GM23338 (cell line): ENCODE data around the gene SLC23A2. TPM values are rescaled to one million over a fixed set of nuclear protein-coding genes. Genes with fewer than 3 reads are reported as not detected.

Experiments
- ATAC-seq: fragments of 200-7000 bp; cut with Tn5 transposase; 3 replicates; pipeline ENCODE4 v1.9.1; 2020
- DNase-seq: peaks from one replicate; pipeline ENCODE4 v3.0.0-alpha.2; 2015; ENCODE audit warnings: low spot score
- H2AFZ ChIP-seq: fragments of 200-600 bp; sonication (generic); 2 replicates; pipeline ENCODE4 v1.8.0; 2016; ENCODE audit warnings: antibody characterized with exemption, mild to moderate bottlenecking, moderate library complexity
- H3F3A ChIP-seq: fragments of 200-600 bp; sonication (generic); replicated peaks from 2 replicates; pipeline ENCODE4 v1.8.0; 2017; ENCODE audit warnings: antibody characterized with exemption, mixed run types, low read depth
- H3K27ac ChIP-seq: fragments of 200-600 bp; sonication (generic); 2 replicates; pipeline ENCODE4 v1.6.1; 2016; ENCODE audit warnings: low read depth
- H3K27me3 ChIP-seq: fragments of 200-600 bp; sonication (generic); 2 replicates; pipeline ENCODE4 v1.8.0; 2016; ENCODE audit warnings: mild to moderate bottlenecking, mixed run types, moderate library complexity; ENCODE audit not compliant: insufficient read depth
- H3K36me3 ChIP-seq: fragments of 200-600 bp; sonication (generic); 2 replicates; pipeline ENCODE4 v1.8.0; 2016; ENCODE audit warnings: mild to moderate bottlenecking; ENCODE audit not compliant: insufficient read depth
- H3K4me1 ChIP-seq: fragments of 200-600 bp; sonication (generic); 2 replicates; pipeline ENCODE4 v1.8.0; 2016; ENCODE audit warnings: mild to moderate bottlenecking, moderate library complexity; ENCODE audit not compliant: insufficient read depth
- H3K4me2 ChIP-seq: fragments of 200-600 bp; sonication (generic); 2 replicates; pipeline ENCODE4 v1.7.1; 2017; ENCODE audit warnings: mixed run types
- H3K4me3 ChIP-seq: fragments of 200-600 bp; sonication (generic); 2 replicates; pipeline ENCODE4 v1.6.1; 2016; ENCODE audit warnings: mixed run types
- H3K79me2 ChIP-seq: fragments of 200-600 bp; sonication (generic); replicated peaks from 2 replicates; pipeline ENCODE4 v1.8.0; 2017; ENCODE audit warnings: mild to moderate bottlenecking; ENCODE audit not compliant: insufficient read depth
- H3K9me2 ChIP-seq: fragments of 200-600 bp; sonication (generic); 2 replicates; pipeline ENCODE4 v1.8.0; 2017; ENCODE audit not compliant: insufficient read depth
- H4K20me1 ChIP-seq: fragments of 200-600 bp; sonication (generic); replicated peaks from 2 replicates; pipeline ENCODE4 v1.8.0; 2017; ENCODE audit warnings: mild to moderate bottlenecking; ENCODE audit not compliant: insufficient read depth
- H3K27ac Mint-ChIP-seq: 2 replicates; pipeline ENCODE4 v1.8.0; 2020; ENCODE audit warnings: inconsistent platforms, mild to moderate bottlenecking, moderate library complexity, mixed read lengths
- H3K27me3 Mint-ChIP-seq: 3 replicates; pipeline ENCODE4 v1.8.0; 2022; ENCODE audit warnings: low read depth, mild to moderate bottlenecking, moderate library complexity, mixed read lengths, inconsistent platforms; ENCODE audit not compliant: insufficient read depth, poor library complexity
- H3K36me3 Mint-ChIP-seq: 3 replicates; pipeline ENCODE4 v1.8.0; 2021; ENCODE audit warnings: low read depth, mild to moderate bottlenecking, inconsistent platforms, moderate library complexity, mixed read lengths
- H3K4me1 Mint-ChIP-seq: 3 replicates; pipeline ENCODE4 v1.8.0; 2020; ENCODE audit warnings: mild to moderate bottlenecking, inconsistent platforms, mixed read lengths
- H3K4me3 Mint-ChIP-seq: 3 replicates; pipeline ENCODE4 v1.8.0; 2021; ENCODE audit warnings: moderate library complexity, mild to moderate bottlenecking, inconsistent platforms, mixed read lengths
- H3K9me3 Mint-ChIP-seq: 3 replicates; pipeline ENCODE4 v1.8.0; 2020; ENCODE audit warnings: moderate library complexity, mild to moderate bottlenecking, inconsistent platforms, mixed read lengths
- EZH2 ChIP-seq: fragments of 200-600 bp; sonication (generic); IDR thresholded peaks from one replicate; pipeline ENCODE4 v1.8.0; 2017; ENCODE audit warnings: antibody characterized with exemption, mild to moderate bottlenecking, low read depth; ENCODE audit not compliant: unreplicated experiment
- JUNB ChIP-seq: IDR thresholded peaks from one replicate; pipeline ENCODE4 v1.6.1; 2016; ENCODE audit warnings: antibody characterized with exemption; ENCODE audit not compliant: unreplicated experiment
- NANOG ChIP-seq: IDR thresholded peaks from 2 replicates; pipeline ENCODE4 v1.6.1; 2016; ENCODE audit warnings: antibody characterized with exemption, borderline replicate concordance
- REST ChIP-seq: IDR thresholded peaks from one replicate; pipeline ENCODE4 v1.6.1; 2018; ENCODE audit warnings: antibody characterized with exemption; ENCODE audit not compliant: unreplicated experiment
- STAT1 ChIP-seq: IDR thresholded peaks from one replicate; pipeline ENCODE4 v1.6.1; 2016; ENCODE audit warnings: antibody characterized with exemption; ENCODE audit not compliant: unreplicated experiment
- ZNF114 ChIP-seq: fragments of 250-450 bp; sonication (Bioruptor Pico); IDR thresholded peaks from 2 replicates; pipeline ENCODE4 v1.5.0; 2020; ENCODE audit warnings: mild to moderate bottlenecking, moderate library complexity
- ZNF331 ChIP-seq: fragments of 250-450 bp; sonication (Bioruptor Pico); IDR thresholded peaks from 2 replicates; pipeline ENCODE4 v1.5.0; 2020; ENCODE audit warnings: low read depth, mild to moderate bottlenecking, moderate library complexity
- ZNF462 ChIP-seq: fragments of 250-450 bp; sonication (Bioruptor Pico); IDR thresholded peaks from 2 replicates; pipeline ENCODE4 v1.5.0; 2020; ENCODE audit warnings: mild to moderate bottlenecking, moderate library complexity
- polyA plus RNA-seq: library from polyadenylated mRNA; unstranded; fragments of >200 nt; fragmentation: Nextera tagmentation; extraction: Ambion mirVana; gene quantifications from 2 replicates; pipeline ENCODE4 v1.2.1, GENCODE V29; 2016
- total RNA-seq: library from RNA; depleted of rRNA; stranded (reverse); fragments of >200 nt; shearing (Covaris generic); gene quantifications from 2 replicates; pipeline ENCODE4 v1.2.3, GENCODE V29; 2014

SLC23A2 gene
- total and polyA plus RNA-seq, 2 experiments from 2014 or later = 4.4 to 20.2 TPM

GRCh38 chr20:4821590-4821989 is 179.7 kb downstream of the SLC23A2 start:
- DNase-seq = no peak
- Mint-ChIP-seq H3K9me3 (no peaks in the 10 kb centered on the region), H3K27me3 (peaks cover 12% of the 10 kb centered on the region), H3K4me1 (peaks cover 19% of the 10 kb centered on the region), H3K27ac (no peak overlapping the region), H3K4me3 (peak overlapping the region; percentile 83), H3K36me3 (peaks cover 8% of the 10 kb centered on the region)
- H3K9me2 ChIP-seq = 0 out of 2 replicates have a peak, but pooled peaks cover 4% of the 10 kb centered on the region
- no peak overlapping the region for H3K27ac ChIP-seq
- peaks cover 5% of the 10 kb centered on the region; the same call in 1 of the 2 replicates for H3K79me2 ChIP-seq
- H3K36me3 ChIP-seq = no peaks in the 10 kb centered on the region
- no peak overlapping the region for H2AFZ ChIP-seq
- peaks cover 7% of the 10 kb centered on the region; the same call in 1 of the 2 replicates for H4K20me1 ChIP-seq
- H3K4me3 ChIP-seq = peak overlapping the region; percentile 92
- peaks cover 16% of the 10 kb centered on the region for H3K4me1 ChIP-seq
- TF ChIP-seq EZH2 = no peak
- no peak for TF ChIP-seq NANOG
- TF ChIP-seq ZNF331 (CRISPR knock-in tag) = no peak
- no peak for TF ChIP-seq STAT1
- no peak for TF ChIP-seq REST
- no peak for TF ChIP-seq ZNF462
- no peak for TF ChIP-seq JUNB
- no peak for TF ChIP-seq ZNF114
- peak overlapping the region; percentile 90 for H3K4me2 ChIP-seq
- peaks cover 19% of the 10 kb centered on the region for H3K27me3 ChIP-seq
- H3F3A ChIP-seq = 0 out of 2 replicates have a peak, but pooled peaks cover 5% of the 10 kb centered on the region
- ATAC-seq = no peak
